SK-N-SH (cell line): ENCODE results near the gene SART1.

Experiments
- EZH2phosphoT487 ChIP-seq: fragments of 200-600 bp; sonication (generic); IDR thresholded peaks from 2 replicates; pipeline ENCODE4 v1.6.1; 2017; ENCODE audit warnings: low read depth, mixed run types, mild to moderate bottlenecking, antibody characterized with exemption, moderate library complexity, borderline replicate concordance
- GATA2 ChIP-seq: sonication (generic); formaldehyde crosslinking; IDR thresholded peaks from 2 replicates; pipeline ENCODE4 v1.5.0; 2020; ENCODE audit warnings: mild to moderate bottlenecking, missing genetic modification reagents
- NFIC ChIP-seq: IDR thresholded peaks from 2 replicates; pipeline ENCODE4 v1.4.0; 2012; ENCODE audit warnings: borderline replicate concordance
- POLR2AphosphoS5 ChIP-seq: IDR thresholded peaks from 2 replicates; pipeline ENCODE4 v1.6.1; 2012; ENCODE audit warnings: low read depth, low read length
- RAD21 ChIP-seq: IDR thresholded peaks from 2 replicates; pipeline ENCODE4 v1.6.1; 2012; ENCODE audit warnings: mild to moderate bottlenecking, low read length
- REST ChIP-seq: IDR thresholded peaks from 2 replicates; pipeline ENCODE4 v1.6.1; 2012; ENCODE audit warnings: mild to moderate bottlenecking, low read depth, low read length, moderate library complexity
- RFX5 ChIP-seq: IDR thresholded peaks from 2 replicates; pipeline ENCODE4 v1.6.1; 2012; ENCODE audit warnings: mild to moderate bottlenecking, improper control_type of control experiment, low read length
- SIN3A ChIP-seq: IDR thresholded peaks from 2 replicates; pipeline ENCODE4 v1.6.1; 2012; ENCODE audit warnings: low read depth, mild to moderate bottlenecking, low read length, moderate library complexity, borderline replicate concordance
- YY1 ChIP-seq: IDR thresholded peaks from 2 replicates; pipeline ENCODE4 v1.4.0; 2012; ENCODE audit warnings: low read depth, mild to moderate bottlenecking
- TF ChIP-seq, protein P1 (sequence below): fragments of 200-600 bp; sonication (generic); IDR thresholded peaks from 2 replicates; pipeline ENCODE4 v1.6.1; 2017; ENCODE audit warnings: antibody characterized with exemption, mild to moderate bottlenecking, moderate library complexity

DNA sequence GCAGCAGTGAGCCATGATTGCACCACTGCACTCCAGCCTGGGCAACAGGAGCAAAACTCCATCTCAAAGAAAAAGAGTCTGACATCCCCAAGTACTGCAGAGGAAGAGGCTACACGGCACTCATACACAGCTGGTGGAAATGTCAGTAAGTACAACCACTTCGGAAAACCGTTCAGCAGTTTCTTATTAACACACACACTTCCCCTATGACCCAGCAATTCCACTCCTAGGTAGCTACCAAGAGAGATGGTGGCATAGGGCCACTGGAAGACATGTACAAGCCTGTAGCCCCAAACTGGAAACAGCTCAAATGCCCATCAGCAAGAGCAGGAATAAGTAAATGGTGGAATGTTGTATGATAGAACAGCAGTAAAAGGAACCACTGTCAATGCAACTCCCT lies 39.0 kb upstream of the SART1 start:
- TF ChIP-seq POLR2AphosphoS5: no peak
- TF ChIP-seq RFX5: no peak
- TF ChIP-seq, protein P1, sequence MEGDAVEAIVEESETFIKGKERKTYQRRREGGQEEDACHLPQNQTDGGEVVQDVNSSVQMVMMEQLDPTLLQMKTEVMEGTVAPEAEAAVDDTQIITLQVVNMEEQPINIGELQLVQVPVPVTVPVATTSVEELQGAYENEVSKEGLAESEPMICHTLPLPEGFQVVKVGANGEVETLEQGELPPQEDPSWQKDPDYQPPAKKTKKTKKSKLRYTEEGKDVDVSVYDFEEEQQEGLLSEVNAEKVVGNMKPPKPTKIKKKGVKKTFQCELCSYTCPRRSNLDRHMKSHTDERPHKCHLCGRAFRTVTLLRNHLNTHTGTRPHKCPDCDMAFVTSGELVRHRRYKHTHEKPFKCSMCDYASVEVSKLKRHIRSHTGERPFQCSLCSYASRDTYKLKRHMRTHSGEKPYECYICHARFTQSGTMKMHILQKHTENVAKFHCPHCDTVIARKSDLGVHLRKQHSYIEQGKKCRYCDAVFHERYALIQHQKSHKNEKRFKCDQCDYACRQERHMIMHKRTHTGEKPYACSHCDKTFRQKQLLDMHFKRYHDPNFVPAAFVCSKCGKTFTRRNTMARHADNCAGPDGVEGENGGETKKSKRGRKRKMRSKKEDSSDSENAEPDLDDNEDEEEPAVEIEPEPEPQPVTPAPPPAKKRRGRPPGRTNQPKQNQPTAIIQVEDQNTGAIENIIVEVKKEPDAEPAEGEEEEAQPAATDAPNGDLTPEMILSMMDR: no peak
- no peak for TF ChIP-seq RAD21
- TF ChIP-seq NFIC: no peak
- TF ChIP-seq SIN3A: no peak
- TF ChIP-seq REST: no peak
- TF ChIP-seq GATA2: no peak
- TF ChIP-seq YY1: no peak
- no peak for TF ChIP-seq EZH2phosphoT487
